C4-2B (cell line): ENCODE data around the gene TFIP11.

Experiments
- H3K27ac ChIP-seq: fragments of 450-650 bp; 2 replicates; pipeline ENCODE4 v1.5.1; 2017
- ZFX ChIP-seq: fragments of 450-650 bp; IDR thresholded peaks from 2 replicates; pipeline ENCODE4 v1.6.1; 2017
- TF ChIP-seq, protein P1 (sequence below): fragments of 450-650 bp; conservative IDR thresholded peaks from 2 replicates; pipeline ENCODE4 v1.5.1; 2017; ENCODE audit warnings: mild to moderate bottlenecking

TFIP11 gene

GRCh38 chr22:26463101-26463661, 49.1 kb downstream of the TFIP11 start:
- TF ChIP-seq, protein P1, sequence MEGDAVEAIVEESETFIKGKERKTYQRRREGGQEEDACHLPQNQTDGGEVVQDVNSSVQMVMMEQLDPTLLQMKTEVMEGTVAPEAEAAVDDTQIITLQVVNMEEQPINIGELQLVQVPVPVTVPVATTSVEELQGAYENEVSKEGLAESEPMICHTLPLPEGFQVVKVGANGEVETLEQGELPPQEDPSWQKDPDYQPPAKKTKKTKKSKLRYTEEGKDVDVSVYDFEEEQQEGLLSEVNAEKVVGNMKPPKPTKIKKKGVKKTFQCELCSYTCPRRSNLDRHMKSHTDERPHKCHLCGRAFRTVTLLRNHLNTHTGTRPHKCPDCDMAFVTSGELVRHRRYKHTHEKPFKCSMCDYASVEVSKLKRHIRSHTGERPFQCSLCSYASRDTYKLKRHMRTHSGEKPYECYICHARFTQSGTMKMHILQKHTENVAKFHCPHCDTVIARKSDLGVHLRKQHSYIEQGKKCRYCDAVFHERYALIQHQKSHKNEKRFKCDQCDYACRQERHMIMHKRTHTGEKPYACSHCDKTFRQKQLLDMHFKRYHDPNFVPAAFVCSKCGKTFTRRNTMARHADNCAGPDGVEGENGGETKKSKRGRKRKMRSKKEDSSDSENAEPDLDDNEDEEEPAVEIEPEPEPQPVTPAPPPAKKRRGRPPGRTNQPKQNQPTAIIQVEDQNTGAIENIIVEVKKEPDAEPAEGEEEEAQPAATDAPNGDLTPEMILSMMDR = no peak
- TF ChIP-seq ZFX = no peak
- no peak overlapping the region for H3K27ac ChIP-seq

- TF ChIP-seq ZFX = no peak
- TF ChIP-seq, protein P1 = no peak
- H3K27ac ChIP-seq = no peak overlapping the region
Observed at GRCh38 chr22:26462641-26463040, 49.6 kb downstream of the TFIP11 start.

DNA sequence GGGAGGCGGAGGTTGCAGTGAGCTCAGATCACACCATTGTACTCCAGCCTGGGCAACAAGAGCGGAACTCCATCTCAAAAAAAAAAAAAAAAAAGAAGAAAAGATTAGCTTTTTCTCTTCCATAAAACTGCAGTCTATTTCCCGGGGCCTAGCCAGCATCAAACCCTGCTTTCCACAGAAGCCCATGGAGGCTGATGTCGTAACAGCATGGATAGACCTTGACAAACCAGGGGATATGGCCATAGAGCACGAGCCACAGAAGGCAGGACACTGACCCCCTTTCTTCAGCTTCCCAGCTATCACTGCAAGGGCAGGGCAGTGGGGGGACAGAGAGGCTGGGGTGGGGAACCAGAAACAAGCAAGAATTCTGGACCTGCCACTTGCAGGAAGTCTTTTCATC, 50.2 kb downstream of the TFIP11 start:
- TF ChIP-seq, protein P1 = no peak
- TF ChIP-seq ZFX = no peak
- no peak overlapping the region for H3K27ac ChIP-seq

DNA sequence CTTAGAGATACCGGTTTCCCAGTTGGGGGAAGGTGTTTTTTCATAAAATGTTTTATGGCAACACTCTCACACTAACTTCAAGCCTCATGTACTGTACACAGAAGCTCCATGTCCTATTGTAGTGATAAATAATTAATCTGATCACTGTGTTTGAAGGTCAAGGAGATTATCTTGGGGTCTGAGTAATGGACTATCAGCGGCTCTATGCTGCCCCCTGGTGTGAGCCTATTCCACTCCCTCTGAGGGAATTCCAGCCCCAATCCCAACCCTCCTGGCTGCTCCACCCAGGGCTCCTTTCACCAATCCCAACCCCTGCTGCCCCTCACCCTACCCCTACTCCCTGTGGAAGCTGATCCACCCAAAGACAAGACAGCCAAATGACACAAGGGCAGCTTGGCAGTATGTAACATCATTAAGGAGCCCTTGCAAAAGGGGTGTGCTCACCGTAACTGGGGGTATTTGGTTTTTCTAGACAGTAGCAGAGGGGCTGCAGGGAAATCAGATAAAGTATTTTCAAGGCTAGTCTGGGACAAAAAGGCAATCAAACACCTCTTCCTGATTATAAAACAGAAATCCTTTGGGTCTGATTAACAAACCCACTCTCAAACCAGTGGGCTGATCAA, 51.0 kb downstream of the TFIP11 start:
- TF ChIP-seq, protein P1 = peak; percentile 88
- TF ChIP-seq ZFX = no peak
- H3K27ac ChIP-seq = no peak overlapping the region

DNA sequence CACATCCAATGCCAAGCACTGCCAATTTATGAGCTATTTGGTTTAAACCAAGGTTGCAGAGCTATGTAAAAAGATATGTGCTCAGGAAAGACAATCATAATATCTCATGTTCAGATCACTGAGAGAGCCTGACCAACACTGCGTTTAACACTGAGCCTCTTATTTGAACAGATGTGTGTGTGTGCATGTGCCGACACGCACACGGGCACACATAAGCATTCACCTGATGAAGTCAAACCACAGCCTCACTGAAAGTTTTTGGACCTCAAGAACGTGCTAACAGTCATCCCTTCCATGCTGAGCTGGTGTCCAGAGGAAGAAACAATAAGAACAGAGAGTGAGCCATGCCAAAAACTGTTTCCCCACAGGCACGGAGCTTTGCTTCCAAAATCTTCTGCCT, 52.1 kb downstream of the TFIP11 start:
- no peak for TF ChIP-seq ZFX
- TF ChIP-seq, protein P1 = no peak
- no peak overlapping the region for H3K27ac ChIP-seq

DNA sequence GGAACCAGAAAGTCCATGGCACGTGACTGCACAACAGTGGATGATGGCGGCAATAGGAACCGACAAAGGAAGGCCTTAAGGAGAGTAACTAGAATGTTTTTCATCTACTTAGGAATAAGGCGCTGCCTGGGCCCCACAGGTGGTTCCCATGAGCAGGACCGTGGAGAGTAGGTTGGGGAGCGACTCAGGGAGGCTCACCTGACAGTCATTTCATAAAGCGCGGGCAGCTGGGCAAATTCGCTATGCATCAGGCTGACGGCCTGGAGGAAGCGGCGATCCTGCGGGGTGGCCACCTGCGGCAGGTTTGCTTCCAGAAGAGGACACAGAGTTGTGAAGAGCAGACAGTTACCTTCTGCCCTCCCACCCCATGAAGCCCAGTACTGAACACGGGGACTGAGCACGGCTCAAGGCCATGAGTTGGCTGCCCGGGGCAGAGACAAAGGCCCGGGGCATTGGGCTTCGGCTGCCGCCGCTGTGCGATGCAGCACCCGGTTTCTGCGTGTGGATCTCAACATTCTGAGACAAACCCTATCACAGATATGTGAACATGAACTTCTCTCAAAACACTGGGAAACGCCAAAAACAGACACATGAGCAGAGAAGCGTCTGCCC, 54.5 kb downstream of the TFIP11 start:
- H3K27ac ChIP-seq = no peak overlapping the region
- TF ChIP-seq ZFX = no peak
- TF ChIP-seq, protein P1 = no peak

GRCh38 chr22:26453812-26454500, 58.3 kb downstream of the TFIP11 start:
- no peak for TF ChIP-seq ZFX
- TF ChIP-seq, protein P1 = no peak
- no peak overlapping the region for H3K27ac ChIP-seq
